ENCODE results near the gene UTP14A.
"Not testable (repeated sequence)": the region's sequence is repeated elsewhere in the genome, so short reads cannot be mapped to it uniquely, and the experiment has no call there.

UTP14A gene, protein sequence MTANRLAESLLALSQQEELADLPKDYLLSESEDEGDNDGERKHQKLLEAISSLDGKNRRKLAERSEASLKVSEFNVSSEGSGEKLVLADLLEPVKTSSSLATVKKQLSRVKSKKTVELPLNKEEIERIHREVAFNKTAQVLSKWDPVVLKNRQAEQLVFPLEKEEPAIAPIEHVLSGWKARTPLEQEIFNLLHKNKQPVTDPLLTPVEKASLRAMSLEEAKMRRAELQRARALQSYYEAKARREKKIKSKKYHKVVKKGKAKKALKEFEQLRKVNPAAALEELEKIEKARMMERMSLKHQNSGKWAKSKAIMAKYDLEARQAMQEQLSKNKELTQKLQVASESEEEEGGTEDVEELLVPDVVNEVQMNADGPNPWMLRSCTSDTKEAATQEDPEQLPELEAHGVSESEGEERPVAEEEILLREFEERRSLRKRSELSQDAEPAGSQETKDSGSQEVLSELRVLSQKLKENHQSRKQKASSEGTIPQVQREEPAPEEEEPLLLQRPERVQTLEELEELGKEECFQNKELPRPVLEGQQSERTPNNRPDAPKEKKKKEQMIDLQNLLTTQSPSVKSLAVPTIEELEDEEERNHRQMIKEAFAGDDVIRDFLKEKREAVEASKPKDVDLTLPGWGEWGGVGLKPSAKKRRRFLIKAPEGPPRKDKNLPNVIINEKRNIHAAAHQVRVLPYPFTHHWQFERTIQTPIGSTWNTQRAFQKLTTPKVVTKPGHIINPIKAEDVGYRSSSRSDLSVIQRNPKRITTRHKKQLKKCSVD

DNA sequence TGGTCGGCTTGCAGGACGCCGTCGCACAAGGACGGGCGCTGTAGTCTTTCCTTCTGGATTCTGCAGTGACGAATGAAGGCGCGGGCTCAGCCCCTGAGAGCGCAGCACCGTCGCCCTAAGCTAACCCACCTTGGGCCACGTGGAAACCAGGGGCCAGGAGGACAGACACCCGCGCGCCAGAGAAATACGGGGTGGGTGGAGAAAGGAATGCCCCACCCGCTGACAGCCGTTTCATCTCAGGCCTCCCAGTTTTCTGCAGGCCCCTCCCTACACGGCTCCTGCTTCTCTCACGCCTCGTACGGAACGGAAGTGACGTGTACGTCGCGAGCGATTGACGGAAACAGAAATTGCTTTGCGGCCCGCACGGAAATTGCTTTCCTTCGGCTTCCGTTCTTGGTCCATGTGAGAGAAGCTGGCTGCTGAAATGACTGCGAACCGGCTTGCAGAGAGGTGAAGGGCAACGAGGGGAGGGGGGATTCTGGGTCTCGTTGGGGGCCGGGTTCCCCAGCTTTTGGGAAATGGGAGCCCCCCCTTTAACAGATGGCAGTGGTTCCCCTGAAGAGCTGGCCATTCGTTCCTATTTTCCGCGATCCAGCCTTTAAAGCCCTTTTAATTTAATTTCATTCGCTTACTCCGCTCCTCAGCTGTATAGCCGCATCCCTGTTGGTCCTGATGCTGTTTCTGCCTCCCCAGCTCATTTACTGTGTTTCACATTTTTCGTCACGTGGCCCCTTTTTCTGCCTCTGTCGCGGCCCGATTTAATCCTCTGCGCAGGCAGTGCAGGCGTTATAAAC is at the start of gene UTP14A:
UTP14A (plus strand) TSS at position 378 of the 794 bp plus-strand sequence; CDS start at position 425, 47 bp downstream.
- H3K4me1 ChIP-seq, result no peaks in the 10 kb centered on the region
- H3K27me3 ChIP-seq (ENCODE audit: control insufficient read depth, insufficient read depth, low read length), result no peaks in the 10 kb centered on the region
- H3K27ac ChIP-seq, result peak within 1 kb of the TSS; percentile 64
- H3K36me3 ChIP-seq (ENCODE audit: control insufficient read depth, insufficient read depth, low read length), result no peaks in the 10 kb centered on the region
- H3K79me2 ChIP-seq, result no peaks in the 10 kb centered on the region
- H3K9me3 ChIP-seq (ENCODE audit: control insufficient read depth, low read length), result no peaks in the 10 kb centered on the region
- peak within 1 kb of the TSS; percentile 70 for H3K4me3 ChIP-seq (ENCODE audit: low read depth, low read length)
- H2AFZ ChIP-seq, result peak within 1 kb of the TSS; percentile 91
- TF ChIP-seq, protein P1, sequence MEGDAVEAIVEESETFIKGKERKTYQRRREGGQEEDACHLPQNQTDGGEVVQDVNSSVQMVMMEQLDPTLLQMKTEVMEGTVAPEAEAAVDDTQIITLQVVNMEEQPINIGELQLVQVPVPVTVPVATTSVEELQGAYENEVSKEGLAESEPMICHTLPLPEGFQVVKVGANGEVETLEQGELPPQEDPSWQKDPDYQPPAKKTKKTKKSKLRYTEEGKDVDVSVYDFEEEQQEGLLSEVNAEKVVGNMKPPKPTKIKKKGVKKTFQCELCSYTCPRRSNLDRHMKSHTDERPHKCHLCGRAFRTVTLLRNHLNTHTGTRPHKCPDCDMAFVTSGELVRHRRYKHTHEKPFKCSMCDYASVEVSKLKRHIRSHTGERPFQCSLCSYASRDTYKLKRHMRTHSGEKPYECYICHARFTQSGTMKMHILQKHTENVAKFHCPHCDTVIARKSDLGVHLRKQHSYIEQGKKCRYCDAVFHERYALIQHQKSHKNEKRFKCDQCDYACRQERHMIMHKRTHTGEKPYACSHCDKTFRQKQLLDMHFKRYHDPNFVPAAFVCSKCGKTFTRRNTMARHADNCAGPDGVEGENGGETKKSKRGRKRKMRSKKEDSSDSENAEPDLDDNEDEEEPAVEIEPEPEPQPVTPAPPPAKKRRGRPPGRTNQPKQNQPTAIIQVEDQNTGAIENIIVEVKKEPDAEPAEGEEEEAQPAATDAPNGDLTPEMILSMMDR (IDR thresholded peaks at IDR 0.05), result no peak
- no peak within 1 kb of the TSS for H3K9ac ChIP-seq
- peak within 1 kb of the TSS; percentile 74 for H3K4me2 ChIP-seq (ENCODE audit: low read length)

DNA sequence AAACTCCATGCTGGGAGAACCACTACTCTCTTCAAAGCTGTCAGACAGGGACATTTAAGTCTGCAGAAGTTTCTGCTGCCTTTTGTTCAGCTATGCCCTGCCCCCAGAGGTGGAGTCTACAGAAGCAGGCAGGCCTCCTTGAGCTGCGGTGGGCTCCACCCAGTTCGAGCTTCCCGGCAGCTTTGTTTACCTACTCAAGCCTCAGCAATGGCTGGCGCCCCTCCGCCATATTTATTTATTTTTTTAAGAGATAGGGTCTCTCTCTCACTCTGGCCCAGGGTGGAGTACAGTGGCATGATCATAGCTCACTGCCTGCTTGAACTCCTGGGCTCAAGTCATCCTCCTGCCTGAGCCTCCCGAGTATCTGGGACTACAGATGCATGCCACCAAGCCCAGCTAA is 46.8 kb upstream of the UTP14A start:
- H3K4me1 ChIP-seq; H3K36me3 ChIP-seq (ENCODE audit: control insufficient read depth, insufficient read depth, low read length); H3K4me2 ChIP-seq (ENCODE audit: low read length); H3K9me3 ChIP-seq (ENCODE audit: control insufficient read depth, low read length); H3K4me3 ChIP-seq (ENCODE audit: low read depth, low read length); H3K9ac ChIP-seq; H3K79me2 ChIP-seq; H3K27me3 ChIP-seq (ENCODE audit: control insufficient read depth, insufficient read depth, low read length); H3K27ac ChIP-seq; H2AFZ ChIP-seq: not testable (repeated sequence)

DNA sequence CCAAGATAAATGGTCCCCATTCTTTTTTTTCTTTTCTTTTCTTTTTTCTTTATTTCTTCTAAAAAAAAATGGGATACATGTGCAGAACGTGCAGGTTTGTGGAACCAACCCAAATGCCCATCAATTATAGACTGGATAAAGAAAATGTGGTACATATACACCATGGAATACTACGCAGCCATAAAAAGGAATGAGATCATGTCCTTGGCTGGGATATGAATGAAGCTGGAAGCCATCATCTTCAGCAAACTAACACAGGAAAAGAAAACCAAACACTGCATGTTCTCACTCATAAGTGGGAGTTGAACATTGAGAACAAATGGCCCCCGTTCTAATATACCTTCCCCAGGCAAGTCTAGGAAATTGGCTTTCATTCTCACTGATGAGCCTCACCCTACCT is 39.6 kb upstream of the UTP14A start:
- H3K4me3 ChIP-seq (ENCODE audit: low read depth, low read length); H3K27me3 ChIP-seq (ENCODE audit: control insufficient read depth, insufficient read depth, low read length); H3K27ac ChIP-seq; H3K79me2 ChIP-seq; H3K36me3 ChIP-seq (ENCODE audit: control insufficient read depth, insufficient read depth, low read length); H3K4me2 ChIP-seq (ENCODE audit: low read length); H3K9ac ChIP-seq; H3K9me3 ChIP-seq (ENCODE audit: control insufficient read depth, low read length); H2AFZ ChIP-seq; H3K4me1 ChIP-seq: not testable (repeated sequence)

DNA sequence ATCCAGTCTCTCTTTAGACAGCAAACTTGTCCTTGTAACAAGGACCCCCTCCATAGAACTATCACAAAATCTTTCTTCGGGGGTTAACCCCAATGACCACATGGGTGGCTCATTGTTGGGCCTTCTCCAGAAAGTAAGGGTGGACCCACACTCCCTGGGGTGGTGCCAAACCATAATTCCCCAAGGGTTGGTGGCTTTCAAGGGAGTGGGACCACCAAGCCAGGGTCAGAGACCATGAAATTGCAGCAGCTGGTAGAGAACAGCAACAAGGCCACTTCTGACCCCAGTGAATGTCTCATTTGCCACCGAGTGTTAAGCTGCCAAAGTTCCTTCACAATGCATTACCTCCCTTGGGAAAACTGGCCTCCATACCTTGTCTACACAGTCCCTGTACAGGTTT is 33.4 kb upstream of the UTP14A start:
- H3K4me1 ChIP-seq, result no peaks in the 10 kb centered on the region
- H3K27me3 ChIP-seq (ENCODE audit: control insufficient read depth, insufficient read depth, low read length), result no peaks in the 10 kb centered on the region
- no peaks in the 10 kb centered on the region for H3K36me3 ChIP-seq (ENCODE audit: control insufficient read depth, insufficient read depth, low read length)
- H3K27ac ChIP-seq, result no peak overlapping the region
- TF ChIP-seq, protein P1 (IDR thresholded peaks at IDR 0.05), result no peak
- no peak overlapping the region for H3K4me2 ChIP-seq (ENCODE audit: low read length)
- no peak overlapping the region for H2AFZ ChIP-seq
- H3K4me3 ChIP-seq (ENCODE audit: low read depth, low read length), result no peak overlapping the region
- H3K79me2 ChIP-seq, result no peaks in the 10 kb centered on the region
- no peaks in the 10 kb centered on the region for H3K9me3 ChIP-seq (ENCODE audit: control insufficient read depth, low read length)
- no peak overlapping the region for H3K9ac ChIP-seq

DNA sequence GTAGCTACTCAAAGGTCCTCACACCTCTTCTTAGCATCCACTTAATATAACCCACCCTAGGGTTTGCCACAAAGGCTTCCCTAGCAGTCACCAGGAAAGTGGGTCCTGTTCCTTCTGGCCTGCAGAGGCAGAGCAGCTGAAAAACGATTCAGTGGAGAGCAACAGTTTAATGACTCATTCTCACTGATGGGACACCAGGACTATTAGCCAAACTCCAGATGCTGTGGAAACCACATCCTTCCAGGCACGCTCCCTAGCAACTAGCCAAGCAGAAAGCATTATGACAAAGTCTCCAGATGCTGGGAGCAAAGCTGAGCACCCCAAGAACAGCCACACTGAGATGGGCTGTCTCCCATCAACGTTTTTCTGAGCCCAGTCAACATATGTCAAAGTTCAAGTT is 30.3 kb upstream of the UTP14A start:
- Histone ChIP-seq H3K4me1 (no peaks in the 10 kb centered on the region), H3K9me3 (ENCODE audit: control insufficient read depth, low read length) (no peaks in the 10 kb centered on the region), H3K4me3 (ENCODE audit: low read depth, low read length) (no peak overlapping the region), H3K4me2 (ENCODE audit: low read length) (no peak overlapping the region), H3K79me2 (no peaks in the 10 kb centered on the region), H3K27me3 (ENCODE audit: control insufficient read depth, insufficient read depth, low read length) (no peaks in the 10 kb centered on the region), H3K27ac (no peak overlapping the region), H2AFZ (no peak overlapping the region), H3K9ac (no peak overlapping the region), H3K36me3 (ENCODE audit: control insufficient read depth, insufficient read depth, low read length) (no peaks in the 10 kb centered on the region)
- TF ChIP-seq, protein P1 (IDR thresholded peaks at IDR 0.05), result no peak

Measured in parathyroid adenoma (tissue), 2 donors.